ENCODE data around the gene RAB11FIP5.
A peak's percentile ranks its signal among the peaks of the same experiment; 100 is the strongest.
"Not testable (repeated sequence)": the region's sequence is repeated elsewhere in the genome, so short reads cannot be mapped to it uniquely, and the experiment has no call there.

The RAB11FIP5 gene

GRCh38 chr2:73070643-73071359, 41.9 kb downstream of the RAB11FIP5 start:
- no peak for DNase-seq (ENCODE audit: low read depth)

- no peak for DNase-seq (ENCODE audit: low read depth)
These were observed 42.7 kb downstream of the RAB11FIP5 start for GRCh38 chr2:73069855-73070642.

- no peak for DNase-seq (ENCODE audit: low read depth)
These were observed 43.5 kb downstream of the RAB11FIP5 start for GRCh38 chr2:73069041-73069854.

- no peak for DNase-seq (ENCODE audit: low read depth)
These were observed 44.6 kb downstream of the RAB11FIP5 start for GRCh38 chr2:73068147-73068546.

- DNase-seq (ENCODE audit: low read depth): no peak
These were observed 45.7 kb downstream of the RAB11FIP5 start for GRCh38 chr2:73067043-73067442.

- DNase-seq (ENCODE audit: low read depth): not testable (repeated sequence)
These were observed 47.7 kb downstream of the RAB11FIP5 start for GRCh38 chr2:73065070-73065469.

- DNase-seq (ENCODE audit: low read depth): peak; percentile 58
These were observed 48.6 kb downstream of the RAB11FIP5 start for GRCh38 chr2:73063909-73064875.

GRCh38 chr2:73063472-73063871, 49.3 kb downstream of the RAB11FIP5 start:
- no peak for DNase-seq (ENCODE audit: low read depth)

GRCh38 chr2:73059106-73059505, 53.6 kb downstream of the RAB11FIP5 start:
- no peak for DNase-seq (ENCODE audit: low read depth)

GRCh38 chr2:73054980-73055379, 57.8 kb downstream of the RAB11FIP5 start:
- no peak for DNase-seq (ENCODE audit: low read depth)

- DNase-seq (ENCODE audit: low read depth): peak; percentile 40
These were observed 59.2 kb downstream of the RAB11FIP5 start for GRCh38 chr2:73053316-73054114.

GRCh38 chr2:73050121-73050545, 62.6 kb downstream of the RAB11FIP5 start:
- DNase-seq (ENCODE audit: low read depth): no peak

- no peak for DNase-seq (ENCODE audit: low read depth)
These were observed 68.6 kb downstream of the RAB11FIP5 start for GRCh38 chr2:73043929-73044832.

- DNase-seq (ENCODE audit: low read depth): no peak
These were observed 69.5 kb downstream of the RAB11FIP5 start for GRCh38 chr2:73043276-73043675.

- DNase-seq (ENCODE audit: low read depth): no peak
These were observed 74.7 kb downstream of the RAB11FIP5 start for GRCh38 chr2:73037947-73038585.

- no peak for DNase-seq (ENCODE audit: low read depth)
These were observed 76.0 kb downstream of the RAB11FIP5 start for GRCh38 chr2:73036766-73037165.

- no peak for DNase-seq (ENCODE audit: low read depth)
These were observed 76.6 kb downstream of the RAB11FIP5 start for GRCh38 chr2:73035899-73036711.
